ENCODE measurements around the gene NFIA.

GRCh38 chr1:61190618-61191432 is 108.5 kb downstream of the NFIA start:
- no peak for TF ChIP-seq POLR2A (IDR thresholded peaks at IDR 0.05)
- TF ChIP-seq CTCF (IDR thresholded peaks at IDR 0.05): no peak
- TF ChIP-seq EP300 (IDR thresholded peaks at IDR 0.05): no peak

All from upper lobe of left lung (tissue), 4 donors.